Astrocyte of the cerebellum (primary cell): Measurements from ENCODE around the gene TRIM44.

Experiments used
- DNase-seq: peaks from one replicate; pipeline ENCODE4 v3.0.0-alpha.2; 2011; ENCODE audit warnings: low read depth
- H3K4me3 ChIP-seq: 2 replicates; pipeline ENCODE4 v1.5.1; 2011; ENCODE audit warnings: mild to moderate bottlenecking, low read depth, low read length, moderate library complexity
- in situ Hi-C: cut with HindIII; loops from 2 replicates; pipeline ENCODE4 v1.10.0; 2017; ENCODE audit warnings: low sequenced_read_pairs
- TF ChIP-seq, protein P1 (sequence below): IDR thresholded peaks from 2 replicates; pipeline ENCODE4 v1.5.1; 2012; ENCODE audit warnings: low read length, low read depth, moderate library complexity, mild to moderate bottlenecking; ENCODE audit errors: missing control alignments

Gene TRIM44

GRCh38 chr11:35734669-35735410, 72.3 kb downstream of the TRIM44 start:
- in situ Hi-C loops: no loop called here
- DNase-seq: no peak
- TF ChIP-seq, protein P1, sequence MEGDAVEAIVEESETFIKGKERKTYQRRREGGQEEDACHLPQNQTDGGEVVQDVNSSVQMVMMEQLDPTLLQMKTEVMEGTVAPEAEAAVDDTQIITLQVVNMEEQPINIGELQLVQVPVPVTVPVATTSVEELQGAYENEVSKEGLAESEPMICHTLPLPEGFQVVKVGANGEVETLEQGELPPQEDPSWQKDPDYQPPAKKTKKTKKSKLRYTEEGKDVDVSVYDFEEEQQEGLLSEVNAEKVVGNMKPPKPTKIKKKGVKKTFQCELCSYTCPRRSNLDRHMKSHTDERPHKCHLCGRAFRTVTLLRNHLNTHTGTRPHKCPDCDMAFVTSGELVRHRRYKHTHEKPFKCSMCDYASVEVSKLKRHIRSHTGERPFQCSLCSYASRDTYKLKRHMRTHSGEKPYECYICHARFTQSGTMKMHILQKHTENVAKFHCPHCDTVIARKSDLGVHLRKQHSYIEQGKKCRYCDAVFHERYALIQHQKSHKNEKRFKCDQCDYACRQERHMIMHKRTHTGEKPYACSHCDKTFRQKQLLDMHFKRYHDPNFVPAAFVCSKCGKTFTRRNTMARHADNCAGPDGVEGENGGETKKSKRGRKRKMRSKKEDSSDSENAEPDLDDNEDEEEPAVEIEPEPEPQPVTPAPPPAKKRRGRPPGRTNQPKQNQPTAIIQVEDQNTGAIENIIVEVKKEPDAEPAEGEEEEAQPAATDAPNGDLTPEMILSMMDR: no peak
- no peak overlapping the region for H3K4me3 ChIP-seq

DNA sequence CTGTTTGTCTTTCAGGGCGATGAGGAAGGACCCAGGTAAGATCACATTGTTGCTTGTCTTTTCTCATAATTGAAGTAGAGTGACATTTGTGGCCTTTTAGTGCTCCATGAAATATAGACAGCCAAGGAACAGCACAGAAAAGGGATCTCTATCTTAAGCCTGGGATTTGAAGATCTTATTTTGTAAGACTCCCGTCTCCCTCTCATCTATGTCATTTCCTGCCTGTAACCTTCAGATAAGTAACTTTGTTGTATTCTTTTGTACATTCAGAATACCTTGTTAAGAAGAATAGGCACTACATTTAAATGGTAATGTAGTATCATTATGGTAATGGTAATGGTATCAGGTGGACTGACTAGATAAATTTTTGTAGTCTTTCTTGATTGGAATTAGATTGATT, 72.8 kb downstream of the TRIM44 start:
- TF ChIP-seq, protein P1: no peak
- in situ Hi-C loops: no loop called here
- DNase-seq: no peak
- H3K4me3 ChIP-seq: no peak overlapping the region

- TF ChIP-seq, protein P1: no peak
- no peak for DNase-seq
- in situ Hi-C loops: no loop called here
- H3K4me3 ChIP-seq: no peak overlapping the region
These were observed 73.3 kb downstream of the TRIM44 start for GRCh38 chr11:35735903-35736302.

GRCh38 chr11:35736952-35737351, 74.4 kb downstream of the TRIM44 start:
- in situ Hi-C loops: no loop called here
- TF ChIP-seq, protein P1: no peak
- no peak for DNase-seq
- H3K4me3 ChIP-seq: no peak overlapping the region

DNA sequence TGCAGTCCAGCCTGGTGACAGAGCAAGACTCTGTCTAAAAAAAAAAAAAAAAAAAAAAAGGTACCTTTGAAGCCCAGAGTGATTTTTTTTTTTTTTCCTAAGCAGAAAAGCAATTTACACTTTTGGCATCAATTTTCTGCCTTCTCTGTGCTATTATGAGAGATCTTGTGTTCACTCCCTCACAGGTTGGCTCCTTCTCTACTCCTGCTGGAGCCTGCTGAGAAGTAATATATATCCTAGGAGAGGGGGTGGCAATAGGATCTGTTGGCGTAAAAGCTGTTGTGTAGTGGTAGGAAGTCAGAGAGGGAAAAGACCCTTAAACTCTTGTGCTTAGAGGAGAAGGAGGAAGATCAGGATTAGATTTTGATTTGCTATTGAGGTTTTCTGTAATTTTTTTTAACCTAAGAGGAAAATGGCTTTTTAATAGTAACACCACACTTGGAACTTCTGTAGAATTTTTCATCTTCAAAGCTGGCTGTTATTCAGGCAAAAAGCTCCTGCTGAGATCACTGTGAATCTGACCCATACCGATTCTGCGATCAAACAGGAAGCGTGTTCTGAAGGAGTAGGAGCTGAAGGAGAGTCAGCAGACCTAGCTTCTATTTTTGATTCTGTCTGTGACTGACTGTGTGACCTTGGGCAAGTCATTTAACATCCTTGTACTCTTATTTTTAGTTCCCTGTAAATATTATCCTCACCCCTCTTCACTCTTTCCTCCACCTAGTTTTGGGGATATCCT, 77.7 kb downstream of the TRIM44 start:
- TF ChIP-seq, protein P1: no peak
- no peak for DNase-seq
- in situ Hi-C loops: no loop called here
- H3K4me3 ChIP-seq: no peak overlapping the region

- in situ Hi-C loops: no loop called here
- TF ChIP-seq, protein P1: no peak
- no peak for DNase-seq
- no peak overlapping the region for H3K4me3 ChIP-seq
These were observed 80.3 kb downstream of the TRIM44 start for GRCh38 chr11:35742707-35743454.
